Astrocyte of the spinal cord (primary cell): ENCODE data around the gene RRAD.
"Not testable (repeated sequence)": the region's sequence is repeated elsewhere in the genome, so short reads cannot be mapped to it uniquely, and the experiment has no call there.

ENCODE experiments used
- DNase-seq: peaks from one replicate; pipeline ENCODE4 v3.0.0; 2011; ENCODE audit warnings: low read depth, low spot score
- H3K4me3 ChIP-seq: 2 replicates; pipeline ENCODE4 v1.5.1; 2011; ENCODE audit warnings: low read depth, mild to moderate bottlenecking, low read length, moderate library complexity
- in situ Hi-C: cut with HindIII; loops from 2 replicates; pipeline ENCODE4 v1.10.0; 2017; ENCODE audit warnings: low sequenced_read_pairs
- TF ChIP-seq, protein P1 (sequence below): IDR thresholded peaks from 2 replicates; pipeline ENCODE4 v1.5.1; 2012; ENCODE audit warnings: low read depth, mild to moderate bottlenecking, low read length, inconsistent platforms

Gene RRAD, protein sequence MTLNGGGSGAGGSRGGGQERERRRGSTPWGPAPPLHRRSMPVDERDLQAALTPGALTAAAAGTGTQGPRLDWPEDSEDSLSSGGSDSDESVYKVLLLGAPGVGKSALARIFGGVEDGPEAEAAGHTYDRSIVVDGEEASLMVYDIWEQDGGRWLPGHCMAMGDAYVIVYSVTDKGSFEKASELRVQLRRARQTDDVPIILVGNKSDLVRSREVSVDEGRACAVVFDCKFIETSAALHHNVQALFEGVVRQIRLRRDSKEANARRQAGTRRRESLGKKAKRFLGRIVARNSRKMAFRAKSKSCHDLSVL

DNA sequence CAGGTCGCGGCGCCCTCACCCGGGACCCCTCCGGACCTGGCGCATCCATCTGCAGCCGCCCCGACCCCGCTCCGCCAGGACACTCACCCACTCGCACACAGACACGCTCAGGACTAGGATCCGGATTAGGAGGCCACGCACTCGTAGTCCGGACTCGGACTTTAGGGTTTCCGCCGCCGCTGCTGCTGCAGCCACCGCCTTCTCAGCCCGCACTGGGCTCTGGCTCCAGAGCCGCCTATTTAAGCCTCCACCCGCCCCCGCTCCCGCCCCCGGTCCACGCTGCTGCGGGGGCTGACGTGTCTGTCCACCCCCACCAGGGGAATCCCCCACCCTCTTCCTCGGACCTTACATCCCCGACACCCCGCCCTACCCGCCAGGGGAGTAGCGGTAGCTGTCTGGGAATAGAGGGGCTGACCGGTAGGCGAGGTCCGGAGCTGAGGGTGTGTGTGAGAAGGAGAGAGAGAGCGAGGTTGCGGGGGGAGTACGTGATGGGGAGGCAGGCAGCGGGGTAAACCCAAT, at the start of gene RRAD:
Gene RRAD, minus strand, starts transcription at position 214 of the 519 bp plus-strand sequence. CDS start 356 bp downstream, outside the sequence.
- TF ChIP-seq, protein P1, sequence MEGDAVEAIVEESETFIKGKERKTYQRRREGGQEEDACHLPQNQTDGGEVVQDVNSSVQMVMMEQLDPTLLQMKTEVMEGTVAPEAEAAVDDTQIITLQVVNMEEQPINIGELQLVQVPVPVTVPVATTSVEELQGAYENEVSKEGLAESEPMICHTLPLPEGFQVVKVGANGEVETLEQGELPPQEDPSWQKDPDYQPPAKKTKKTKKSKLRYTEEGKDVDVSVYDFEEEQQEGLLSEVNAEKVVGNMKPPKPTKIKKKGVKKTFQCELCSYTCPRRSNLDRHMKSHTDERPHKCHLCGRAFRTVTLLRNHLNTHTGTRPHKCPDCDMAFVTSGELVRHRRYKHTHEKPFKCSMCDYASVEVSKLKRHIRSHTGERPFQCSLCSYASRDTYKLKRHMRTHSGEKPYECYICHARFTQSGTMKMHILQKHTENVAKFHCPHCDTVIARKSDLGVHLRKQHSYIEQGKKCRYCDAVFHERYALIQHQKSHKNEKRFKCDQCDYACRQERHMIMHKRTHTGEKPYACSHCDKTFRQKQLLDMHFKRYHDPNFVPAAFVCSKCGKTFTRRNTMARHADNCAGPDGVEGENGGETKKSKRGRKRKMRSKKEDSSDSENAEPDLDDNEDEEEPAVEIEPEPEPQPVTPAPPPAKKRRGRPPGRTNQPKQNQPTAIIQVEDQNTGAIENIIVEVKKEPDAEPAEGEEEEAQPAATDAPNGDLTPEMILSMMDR, result no peak
- H3K4me3 ChIP-seq, result peak within 1 kb of the TSS; percentile 30
- in situ Hi-C loops, result no loop called here
- peak; percentile 29 for DNase-seq

DNA sequence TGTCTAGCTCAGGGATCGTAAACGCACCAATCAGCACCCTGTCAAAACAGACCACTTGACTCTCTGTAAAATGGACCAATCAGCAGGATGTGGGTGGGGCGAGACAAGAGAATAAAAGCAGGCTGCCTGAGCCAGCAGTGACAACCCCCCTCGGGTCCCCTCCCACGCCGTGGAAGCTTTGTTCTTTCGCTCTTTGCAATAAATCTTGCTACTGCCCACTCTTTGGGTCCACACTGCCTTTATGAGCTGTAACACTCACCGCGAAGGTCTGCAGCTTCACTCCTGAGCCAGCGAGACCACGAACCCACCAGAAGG, 49.6 kb upstream of the RRAD start:
- in situ Hi-C loops, H3K4me3 ChIP-seq, DNase-seq: not testable (repeated sequence)

DNA sequence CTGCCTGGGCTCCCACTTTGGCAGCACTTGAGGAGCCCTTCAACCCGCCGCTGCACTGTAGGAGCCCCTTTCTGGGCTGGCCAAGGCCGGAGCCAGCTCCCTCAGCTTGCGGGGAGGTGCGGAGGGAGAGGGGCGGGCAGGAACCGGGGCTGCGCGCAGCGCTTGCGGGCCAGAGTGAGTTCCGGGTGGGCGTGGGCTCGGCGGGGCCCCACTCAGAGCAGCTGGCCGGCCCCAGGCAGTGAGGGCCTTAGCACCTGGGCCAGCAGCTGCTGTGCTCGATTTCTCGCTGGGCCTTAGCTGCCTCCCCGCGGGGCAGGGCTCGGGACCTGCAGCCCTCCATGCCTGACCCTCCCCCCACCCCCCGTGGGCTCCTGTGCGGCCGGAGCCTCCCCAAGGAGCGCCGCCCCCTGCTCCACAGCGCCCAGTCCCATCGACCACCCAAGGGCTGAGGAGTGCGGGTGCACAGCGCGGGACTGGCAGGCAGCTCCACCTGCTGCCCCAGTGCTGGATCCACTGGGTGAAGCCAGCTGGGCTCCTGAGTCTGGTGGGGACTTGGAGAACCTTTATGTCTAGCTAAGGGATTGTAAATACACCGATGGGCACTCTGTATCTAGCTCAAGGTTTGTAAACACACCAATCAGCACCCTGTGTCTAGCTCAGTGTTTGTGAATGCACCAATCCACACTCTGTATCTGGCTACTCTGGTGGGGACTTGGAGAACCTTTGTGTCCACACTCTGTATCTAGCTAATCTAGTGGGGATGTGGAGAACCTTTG, 49.0 kb upstream of the RRAD start:
- H3K4me3 ChIP-seq, DNase-seq, in situ Hi-C loops: not testable (repeated sequence)

DNA sequence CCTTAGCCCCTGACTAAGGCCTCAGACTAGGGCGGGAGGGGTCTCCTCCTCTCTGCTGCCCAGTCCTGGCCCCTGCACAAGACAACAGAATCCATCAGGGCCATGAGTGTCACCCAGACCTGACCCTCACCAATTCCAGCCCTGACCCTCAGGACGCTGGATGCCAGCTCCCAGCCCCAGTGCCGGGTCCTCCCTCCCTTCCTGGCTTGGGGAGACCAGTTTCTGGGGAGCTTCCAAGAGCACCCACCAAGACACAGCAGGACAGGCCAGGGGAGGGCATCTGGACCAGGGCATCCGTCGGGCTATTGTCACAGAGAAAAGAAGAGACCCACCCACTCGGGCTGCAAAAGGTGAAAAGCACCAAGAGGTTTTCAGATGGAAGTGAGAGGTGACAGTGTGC, 48.4 kb upstream of the RRAD start:
- DNase-seq, result no peak
- in situ Hi-C loops, result no loop called here
- H3K4me3 ChIP-seq, result no peak overlapping the region
- TF ChIP-seq, protein P1, result no peak

DNA sequence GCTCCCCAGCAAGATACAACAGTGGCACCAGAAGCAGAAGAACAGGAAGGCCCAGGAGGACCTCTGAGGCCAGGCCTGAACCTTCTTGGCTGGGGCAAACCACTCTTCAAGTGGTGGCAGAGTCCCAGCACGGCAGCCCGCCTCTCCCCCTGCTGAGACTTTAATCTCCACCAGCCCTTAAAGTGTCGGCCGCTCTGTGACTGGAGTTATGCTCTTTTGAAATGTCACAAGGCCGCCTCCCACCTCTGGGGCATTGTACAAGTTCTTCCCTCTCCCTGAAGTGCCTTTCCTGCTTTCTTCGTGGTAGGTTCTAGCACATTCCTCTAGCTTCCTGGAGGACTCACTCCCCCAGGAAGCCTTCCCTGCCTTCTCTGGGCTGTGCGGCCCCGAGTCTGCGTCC, 47.6 kb upstream of the RRAD start:
- DNase-seq, result no peak
- TF ChIP-seq, protein P1, result no peak
- no peak overlapping the region for H3K4me3 ChIP-seq
- in situ Hi-C loops, result no loop called here

DNA sequence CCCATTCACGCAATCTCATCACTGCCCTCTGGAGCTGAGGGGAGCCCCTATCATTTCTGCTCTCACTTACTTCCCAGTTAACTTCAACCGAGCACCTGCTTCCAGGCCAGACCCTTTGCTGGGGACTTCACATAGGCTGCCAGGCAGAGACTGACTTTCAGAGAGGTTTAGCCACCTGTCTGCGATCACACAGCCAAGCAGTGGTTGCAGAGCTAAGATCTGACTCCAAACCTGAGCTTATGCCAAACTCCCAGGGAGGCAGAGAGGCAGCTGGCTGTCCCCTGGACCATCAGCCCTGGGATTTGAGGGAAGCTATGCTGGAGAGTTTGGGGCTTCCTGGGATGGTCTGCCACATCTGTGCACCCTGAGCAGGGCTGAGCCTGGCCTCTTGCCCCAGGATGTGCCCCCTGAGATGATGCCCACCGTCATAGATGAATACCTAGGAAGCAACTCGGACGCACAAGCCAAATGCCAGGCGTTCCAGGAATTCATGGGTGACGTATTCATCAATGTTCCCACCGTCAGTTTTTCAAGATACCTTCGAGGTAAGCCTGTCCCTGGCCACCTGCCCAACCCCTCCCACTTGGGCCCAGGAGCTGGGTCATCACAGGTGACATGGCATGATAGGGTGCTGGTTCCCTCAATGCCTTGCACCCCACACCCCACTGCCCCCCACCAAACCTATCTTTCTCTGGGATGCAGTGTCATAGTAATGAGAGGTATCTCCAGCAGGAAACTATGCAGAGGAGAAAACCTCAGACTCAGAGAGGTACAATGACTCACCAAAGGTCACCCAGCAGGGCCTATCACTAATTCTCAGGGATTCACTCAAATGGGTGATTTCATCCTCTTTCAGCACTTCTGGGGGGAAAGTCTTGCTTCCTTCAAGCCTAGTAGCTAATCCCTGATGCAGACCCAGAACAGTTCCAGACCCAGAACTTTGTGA, 45.7 kb upstream of the RRAD start:
- no peak overlapping the region for H3K4me3 ChIP-seq
- TF ChIP-seq, protein P1, result no peak
- in situ Hi-C loops, result no loop called here
- peak; percentile 35 for DNase-seq

DNA sequence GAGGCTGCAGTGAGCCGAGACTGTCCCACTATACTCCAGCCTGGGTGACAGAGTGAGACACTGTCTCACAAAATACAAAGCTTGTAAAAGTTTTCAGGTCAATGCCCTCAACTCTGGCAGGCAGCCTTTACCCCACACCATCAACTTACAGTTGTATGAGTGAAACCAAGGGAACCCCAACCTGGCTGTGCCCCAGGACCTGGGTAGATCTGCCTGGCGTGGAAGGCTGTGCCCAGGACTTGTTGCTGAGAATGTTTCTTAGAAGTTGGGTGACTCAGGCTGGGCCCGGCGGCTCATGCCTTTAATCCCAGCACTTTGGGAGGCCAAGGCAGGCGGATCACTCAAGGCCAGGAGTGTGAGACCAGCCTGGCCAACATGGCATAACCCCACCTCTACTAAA, 43.5 kb upstream of the RRAD start:
- DNase-seq, result no peak
- H3K4me3 ChIP-seq, result no peak overlapping the region
- in situ Hi-C loops, result no loop called here
- TF ChIP-seq, protein P1, result no peak
